Adrenal gland (tissue), 5 donors: ENCODE measurements around the gene GASK1B.

ENCODE experiments used
- POLR2A ChIP-seq, 2 donors: fragments of 450-650 bp; IDR thresholded peaks; one replicate each; pipeline ENCODE4 v1.6.1; 2017; ENCODE audit warnings: antibody characterized with exemption in 2 of 2, mild to moderate bottlenecking in 2 of 2, moderate library complexity in 1 of 2
- TF ChIP-seq, protein P1 (sequence below), 6 experiments: fragments of 450-650 bp in 4 of 6; fragments of 200-600 bp in 2 of 6; sonication (generic) in 1 of 6; IDR thresholded peaks; 1 replicate in 5 of 6; 2 replicates in 1 of 6; pipeline versions ENCODE4 v1.5.1 to v1.8.0; 2016 to 2021; ENCODE audit warnings: antibody characterized with exemption in 6 of 6, mild to moderate bottlenecking in 2 of 6, moderate library complexity in 1 of 6
- donor health status: DM: no; HTN: no; CAD: no.

- TF ChIP-seq, protein P1, sequence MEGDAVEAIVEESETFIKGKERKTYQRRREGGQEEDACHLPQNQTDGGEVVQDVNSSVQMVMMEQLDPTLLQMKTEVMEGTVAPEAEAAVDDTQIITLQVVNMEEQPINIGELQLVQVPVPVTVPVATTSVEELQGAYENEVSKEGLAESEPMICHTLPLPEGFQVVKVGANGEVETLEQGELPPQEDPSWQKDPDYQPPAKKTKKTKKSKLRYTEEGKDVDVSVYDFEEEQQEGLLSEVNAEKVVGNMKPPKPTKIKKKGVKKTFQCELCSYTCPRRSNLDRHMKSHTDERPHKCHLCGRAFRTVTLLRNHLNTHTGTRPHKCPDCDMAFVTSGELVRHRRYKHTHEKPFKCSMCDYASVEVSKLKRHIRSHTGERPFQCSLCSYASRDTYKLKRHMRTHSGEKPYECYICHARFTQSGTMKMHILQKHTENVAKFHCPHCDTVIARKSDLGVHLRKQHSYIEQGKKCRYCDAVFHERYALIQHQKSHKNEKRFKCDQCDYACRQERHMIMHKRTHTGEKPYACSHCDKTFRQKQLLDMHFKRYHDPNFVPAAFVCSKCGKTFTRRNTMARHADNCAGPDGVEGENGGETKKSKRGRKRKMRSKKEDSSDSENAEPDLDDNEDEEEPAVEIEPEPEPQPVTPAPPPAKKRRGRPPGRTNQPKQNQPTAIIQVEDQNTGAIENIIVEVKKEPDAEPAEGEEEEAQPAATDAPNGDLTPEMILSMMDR (IDR thresholded peaks at IDR 0.05): no peak
- TF ChIP-seq POLR2A (IDR thresholded peaks at IDR 0.05): no peak
Observed at GRCh38 chr4:158155656-158156356, 17.0 kb downstream of the GASK1B start.
